Measurements from ENCODE around the gene CYP1A2. TPM values are rescaled to one million over a fixed set of nuclear protein-coding genes. Genes with fewer than 3 reads are reported as not detected.
A peak's percentile ranks its signal among the peaks of the same experiment; 100 is the strongest.

Gene CYP1A2
- total and polyA plus RNA-seq, 2 of the 13 experiments (the other 11 are each of a cell fraction or from before 2014, with no cell fraction given) = 0.07 TPM; not detected in 1

DNA sequence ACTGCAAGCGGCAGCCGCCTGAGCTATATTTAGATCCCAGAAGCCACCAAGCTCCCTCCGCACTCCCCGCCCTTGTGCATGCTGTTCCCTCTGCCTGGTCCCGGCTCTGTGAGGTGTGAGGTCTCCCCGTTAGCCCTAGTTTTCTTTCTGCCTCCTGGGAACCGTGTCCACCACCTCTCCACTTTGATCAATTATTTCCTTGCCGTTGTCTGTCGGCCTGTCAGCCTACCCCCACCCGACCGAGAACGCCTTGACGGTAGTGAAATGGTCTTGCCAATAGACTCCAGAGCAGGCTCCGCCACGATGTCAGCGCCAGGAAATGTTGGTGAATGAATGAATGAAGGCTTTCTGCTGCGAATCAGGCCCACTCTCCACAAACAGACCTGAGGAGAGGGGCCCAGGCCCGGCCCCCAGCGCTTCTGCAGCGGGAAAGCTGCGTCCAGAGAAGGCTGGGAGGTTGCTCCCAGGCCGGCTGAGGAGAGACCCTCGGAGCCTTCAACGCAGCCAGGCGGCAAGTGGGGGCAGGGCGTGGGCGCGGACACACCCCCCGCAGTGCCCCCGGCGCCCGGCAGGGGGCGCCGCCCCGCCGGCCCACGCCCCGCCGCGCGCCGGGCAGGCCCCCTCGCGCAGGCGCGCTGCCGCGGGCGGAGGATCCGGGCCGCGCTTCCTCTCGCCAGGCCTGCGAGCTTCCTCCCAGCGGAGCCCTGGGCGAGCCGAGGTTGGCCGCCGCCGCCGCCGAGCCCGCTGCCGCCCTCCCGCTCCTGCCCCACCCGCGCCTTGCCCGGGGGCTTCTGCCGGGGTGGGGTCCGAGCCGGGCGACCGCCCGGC, 33.0 kb downstream of the CYP1A2 start, which contains the start of gene CSK (continued):
- TF ChIP-seq MAFF (IDR thresholded peaks at IDR 0.05; ENCODE audit: low read depth, low read length) (no peak), HNRNPL (IDR thresholded peaks at IDR 0.05; ENCODE audit: low read depth, low read length) (no peak), ZMYM3 (CRISPR knock-in tag; IDR thresholded peaks at IDR 0.05) (peak; percentile 65), RXRB (CRISPR knock-in tag; IDR thresholded peaks at IDR 0.05; ENCODE audit: borderline replicate concordance) (no peak), GABPB1 (CRISPR knock-in tag; IDR thresholded peaks at IDR 0.05) (peak; percentile 35), SMAD9 (CRISPR knock-in tag; IDR thresholded peaks at IDR 0.05) (no peak), SKI (IDR thresholded peaks at IDR 0.05; ENCODE audit: partially characterized antibody) (no peak), ZNF672 (CRISPR knock-in tag; IDR thresholded peaks at IDR 0.05) (no peak), SIX1 (CRISPR knock-in tag; IDR thresholded peaks at IDR 0.05; ENCODE audit: borderline replicate concordance) (no peak), SIN3B (IDR thresholded peaks at IDR 0.05; ENCODE audit: low read length) (no peak)
- TF ChIP-seq, protein P1, sequence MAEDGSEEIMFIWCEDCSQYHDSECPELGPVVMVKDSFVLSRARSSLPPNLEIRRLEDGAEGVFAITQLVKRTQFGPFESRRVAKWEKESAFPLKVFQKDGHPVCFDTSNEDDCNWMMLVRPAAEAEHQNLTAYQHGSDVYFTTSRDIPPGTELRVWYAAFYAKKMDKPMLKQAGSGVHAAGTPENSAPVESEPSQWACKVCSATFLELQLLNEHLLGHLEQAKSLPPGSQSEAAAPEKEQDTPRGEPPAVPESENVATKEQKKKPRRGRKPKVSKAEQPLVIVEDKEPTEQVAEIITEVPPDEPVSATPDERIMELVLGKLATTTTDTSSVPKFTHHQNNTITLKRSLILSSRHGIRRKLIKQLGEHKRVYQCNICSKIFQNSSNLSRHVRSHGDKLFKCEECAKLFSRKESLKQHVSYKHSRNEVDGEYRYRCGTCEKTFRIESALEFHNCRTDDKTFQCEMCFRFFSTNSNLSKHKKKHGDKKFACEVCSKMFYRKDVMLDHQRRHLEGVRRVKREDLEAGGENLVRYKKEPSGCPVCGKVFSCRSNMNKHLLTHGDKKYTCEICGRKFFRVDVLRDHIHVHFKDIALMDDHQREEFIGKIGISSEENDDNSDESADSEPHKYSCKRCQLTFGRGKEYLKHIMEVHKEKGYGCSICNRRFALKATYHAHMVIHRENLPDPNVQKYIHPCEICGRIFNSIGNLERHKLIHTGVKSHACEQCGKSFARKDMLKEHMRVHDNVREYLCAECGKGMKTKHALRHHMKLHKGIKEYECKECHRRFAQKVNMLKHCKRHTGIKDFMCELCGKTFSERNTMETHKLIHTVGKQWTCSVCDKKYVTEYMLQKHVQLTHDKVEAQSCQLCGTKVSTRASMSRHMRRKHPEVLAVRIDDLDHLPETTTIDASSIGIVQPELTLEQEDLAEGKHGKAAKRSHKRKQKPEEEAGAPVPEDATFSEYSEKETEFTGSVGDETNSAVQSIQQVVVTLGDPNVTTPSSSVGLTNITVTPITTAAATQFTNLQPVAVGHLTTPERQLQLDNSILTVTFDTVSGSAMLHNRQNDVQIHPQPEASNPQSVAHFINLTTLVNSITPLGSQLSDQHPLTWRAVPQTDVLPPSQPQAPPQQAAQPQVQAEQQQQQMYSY (CRISPR knock-in tag; IDR thresholded peaks at IDR 0.05) = 0 out of 2 replicates have a peak, but pooled peaks have one; percentile 7
- TF ChIP-seq, protein P2, sequence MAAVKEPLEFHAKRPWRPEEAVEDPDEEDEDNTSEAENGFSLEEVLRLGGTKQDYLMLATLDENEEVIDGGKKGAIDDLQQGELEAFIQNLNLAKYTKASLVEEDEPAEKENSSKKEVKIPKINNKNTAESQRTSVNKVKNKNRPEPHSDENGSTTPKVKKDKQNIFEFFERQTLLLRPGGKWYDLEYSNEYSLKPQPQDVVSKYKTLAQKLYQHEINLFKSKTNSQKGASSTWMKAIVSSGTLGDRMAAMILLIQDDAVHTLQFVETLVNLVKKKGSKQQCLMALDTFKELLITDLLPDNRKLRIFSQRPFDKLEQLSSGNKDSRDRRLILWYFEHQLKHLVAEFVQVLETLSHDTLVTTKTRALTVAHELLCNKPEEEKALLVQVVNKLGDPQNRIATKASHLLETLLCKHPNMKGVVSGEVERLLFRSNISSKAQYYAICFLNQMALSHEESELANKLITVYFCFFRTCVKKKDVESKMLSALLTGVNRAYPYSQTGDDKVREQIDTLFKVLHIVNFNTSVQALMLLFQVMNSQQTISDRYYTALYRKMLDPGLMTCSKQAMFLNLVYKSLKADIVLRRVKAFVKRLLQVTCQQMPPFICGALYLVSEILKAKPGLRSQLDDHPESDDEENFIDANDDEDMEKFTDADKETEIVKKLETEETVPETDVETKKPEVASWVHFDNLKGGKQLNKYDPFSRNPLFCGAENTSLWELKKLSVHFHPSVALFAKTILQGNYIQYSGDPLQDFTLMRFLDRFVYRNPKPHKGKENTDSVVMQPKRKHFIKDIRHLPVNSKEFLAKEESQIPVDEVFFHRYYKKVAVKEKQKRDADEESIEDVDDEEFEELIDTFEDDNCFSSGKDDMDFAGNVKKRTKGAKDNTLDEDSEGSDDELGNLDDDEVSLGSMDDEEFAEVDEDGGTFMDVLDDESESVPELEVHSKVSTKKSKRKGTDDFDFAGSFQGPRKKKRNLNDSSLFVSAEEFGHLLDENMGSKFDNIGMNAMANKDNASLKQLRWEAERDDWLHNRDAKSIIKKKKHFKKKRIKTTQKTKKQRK (IDR thresholded peaks at IDR 0.05; ENCODE audit: low read length) = no peak
- TF ChIP-seq, protein P3, sequence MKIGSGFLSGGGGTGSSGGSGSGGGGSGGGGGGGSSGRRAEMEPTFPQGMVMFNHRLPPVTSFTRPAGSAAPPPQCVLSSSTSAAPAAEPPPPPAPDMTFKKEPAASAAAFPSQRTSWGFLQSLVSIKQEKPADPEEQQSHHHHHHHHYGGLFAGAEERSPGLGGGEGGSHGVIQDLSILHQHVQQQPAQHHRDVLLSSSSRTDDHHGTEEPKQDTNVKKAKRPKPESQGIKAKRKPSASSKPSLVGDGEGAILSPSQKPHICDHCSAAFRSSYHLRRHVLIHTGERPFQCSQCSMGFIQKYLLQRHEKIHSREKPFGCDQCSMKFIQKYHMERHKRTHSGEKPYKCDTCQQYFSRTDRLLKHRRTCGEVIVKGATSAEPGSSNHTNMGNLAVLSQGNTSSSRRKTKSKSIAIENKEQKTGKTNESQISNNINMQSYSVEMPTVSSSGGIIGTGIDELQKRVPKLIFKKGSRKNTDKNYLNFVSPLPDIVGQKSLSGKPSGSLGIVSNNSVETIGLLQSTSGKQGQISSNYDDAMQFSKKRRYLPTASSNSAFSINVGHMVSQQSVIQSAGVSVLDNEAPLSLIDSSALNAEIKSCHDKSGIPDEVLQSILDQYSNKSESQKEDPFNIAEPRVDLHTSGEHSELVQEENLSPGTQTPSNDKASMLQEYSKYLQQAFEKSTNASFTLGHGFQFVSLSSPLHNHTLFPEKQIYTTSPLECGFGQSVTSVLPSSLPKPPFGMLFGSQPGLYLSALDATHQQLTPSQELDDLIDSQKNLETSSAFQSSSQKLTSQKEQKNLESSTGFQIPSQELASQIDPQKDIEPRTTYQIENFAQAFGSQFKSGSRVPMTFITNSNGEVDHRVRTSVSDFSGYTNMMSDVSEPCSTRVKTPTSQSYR (CRISPR knock-in tag; IDR thresholded peaks at IDR 0.05; ENCODE audit: borderline replicate concordance) = peak; percentile 81; the same call in 1 of the 2 replicates
- TF ChIP-seq, protein P4, sequence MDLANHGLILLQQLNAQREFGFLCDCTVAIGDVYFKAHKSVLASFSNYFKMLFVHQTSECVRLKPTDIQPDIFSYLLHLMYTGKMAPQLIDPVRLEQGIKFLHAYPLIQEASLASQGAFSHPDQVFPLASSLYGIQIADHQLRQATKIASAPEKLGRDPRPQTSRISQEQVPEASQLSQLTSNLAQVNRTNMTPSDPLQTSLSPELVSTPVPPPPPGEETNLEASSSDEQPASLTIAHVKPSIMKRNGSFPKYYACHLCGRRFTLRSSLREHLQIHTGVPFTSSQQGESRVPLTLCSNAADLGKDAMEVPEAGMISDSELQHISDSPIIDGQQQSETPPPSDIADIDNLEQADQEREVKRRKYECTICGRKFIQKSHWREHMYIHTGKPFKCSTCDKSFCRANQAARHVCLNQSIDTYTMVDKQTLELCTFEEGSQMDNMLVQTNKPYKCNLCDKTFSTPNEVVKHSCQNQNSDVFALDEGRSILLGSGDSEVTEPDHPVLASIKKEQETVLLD (CRISPR knock-in tag; IDR thresholded peaks at IDR 0.05; ENCODE audit: low read depth) = no peak
- TF ChIP-seq, protein P5, sequence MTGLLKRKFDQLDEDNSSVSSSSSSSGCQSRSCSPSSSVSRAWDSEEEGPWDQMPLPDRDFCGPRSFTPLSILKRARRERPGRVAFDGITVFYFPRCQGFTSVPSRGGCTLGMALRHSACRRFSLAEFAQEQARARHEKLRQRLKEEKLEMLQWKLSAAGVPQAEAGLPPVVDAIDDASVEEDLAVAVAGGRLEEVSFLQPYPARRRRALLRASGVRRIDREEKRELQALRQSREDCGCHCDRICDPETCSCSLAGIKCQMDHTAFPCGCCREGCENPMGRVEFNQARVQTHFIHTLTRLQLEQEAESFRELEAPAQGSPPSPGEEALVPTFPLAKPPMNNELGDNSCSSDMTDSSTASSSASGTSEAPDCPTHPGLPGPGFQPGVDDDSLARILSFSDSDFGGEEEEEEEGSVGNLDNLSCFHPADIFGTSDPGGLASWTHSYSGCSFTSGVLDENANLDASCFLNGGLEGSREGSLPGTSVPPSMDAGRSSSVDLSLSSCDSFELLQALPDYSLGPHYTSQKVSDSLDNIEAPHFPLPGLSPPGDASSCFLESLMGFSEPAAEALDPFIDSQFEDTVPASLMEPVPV (CRISPR knock-in tag; IDR thresholded peaks at IDR 0.05) = peak; percentile 50; the same call in 1 of the 2 replicates
